K562 (cell line): ENCODE results near the gene EMID1. TPM values are rescaled to one million over a fixed set of nuclear protein-coding genes. Genes with fewer than 3 reads are reported as not detected.

Experiments
- ATAC-seq: fragments of 200-7000 bp; cut with Tn5 transposase; 3 replicates; pipeline ENCODE4 v1.9.1; 2020; ENCODE audit warnings: moderate library complexity
- BruUV-seq: library from RNA; stranded (reverse); fragments of 400-500 nt; replicated peaks from 2 replicates; lab custom pipeline; 2021; lab: Mats Ljungman, UMichigan
- CTCF ChIA-PET: fragments of 300-600 bp; formaldehyde crosslinking; extraction: SDS; loops from one replicate; lab custom pipeline; 2021; ENCODE audit warnings: low intra/inter-chr PET ratio; lab: Yijun Ruan, JAX
- POLR2A ChIA-PET: fragments of 300-600, 350-650 bp; sonication (Branson Sonifier 250); formaldehyde crosslinking; extraction: SDS; loops from one replicate; lab custom pipeline; 2021; ENCODE audit warnings: antibody characterized with exemption, inconsistent platforms; lab: Yijun Ruan, JAX
- DNase-seq, 4 experiments: peaks; one replicate each; pipeline versions ENCODE4 v3.0.0 to v3.0.0-alpha.2; 2011 to 2018; ENCODE audit warnings: low spot score in 3 of 4, mixed read lengths in 3 of 4; ENCODE audit errors: extremely low read depth in 1 of 4
- FAIRE-seq: peaks from 2 replicates; lab custom pipeline; 2011; peaks lifted over from hg19 to GRCh38; lab: Jason Lieb, UNC
- H2AFZ ChIP-seq: 2 replicates; pipeline ENCODE4 v1.6.0; 2011; ENCODE audit warnings: low read depth, low read length, control low read depth, inconsistent platforms
- H3K27ac ChIP-seq: fragments of 200-600 bp; 3 replicates; pipeline ENCODE4 v1.8.0; 2011; ENCODE audit warnings: low read depth, mild to moderate bottlenecking, control low read depth, inconsistent platforms, low read length, moderate library complexity, mixed read lengths; ENCODE audit errors: extremely low read depth
- H3K27me3 ChIP-seq, 2 experiments: fragments of 300-600 bp in 1 of 2; 2 replicates in 1 of 2; 3 replicates in 1 of 2; pipeline versions ENCODE4 v1.6.0 to v1.8.0; 2011; ENCODE audit warnings: inconsistent platforms in 2 of 2, low read length in 2 of 2, mild to moderate bottlenecking in 1 of 2, mixed read lengths in 1 of 2, moderate library complexity in 1 of 2; ENCODE audit not compliant: control insufficient read depth in 2 of 2, insufficient read depth in 2 of 2
- H3K36me3 ChIP-seq: fragments of 300-600 bp; 3 replicates; pipeline ENCODE4 v1.8.0; 2011; ENCODE audit warnings: mild to moderate bottlenecking, low read length, inconsistent platforms; ENCODE audit not compliant: control insufficient read depth, insufficient read depth
- H3K4me1 ChIP-seq, 2 experiments: fragments of 200-600 bp in 1 of 2; replicated peaks in 1 of 2; 2 replicates in 1 of 2; 3 replicates in 1 of 2; pipeline versions ENCODE4 v1.5.1 to v1.8.0; 2011; ENCODE audit warnings: inconsistent platforms in 2 of 2, low read length in 2 of 2, mild to moderate bottlenecking in 1 of 2, mixed read lengths in 1 of 2, moderate library complexity in 1 of 2; ENCODE audit not compliant: control insufficient read depth in 2 of 2, insufficient read depth in 2 of 2
- H3K4me2 ChIP-seq: 2 replicates; pipeline ENCODE4 v1.6.1; 2011; ENCODE audit warnings: low read length, control low read depth, inconsistent platforms, mixed read lengths; ENCODE audit not compliant: insufficient read depth
- H3K4me3 ChIP-seq: fragments of 200-600 bp; sonication (generic), shearing (Covaris generic); 2 replicates; pipeline ENCODE4 v1.5.1; 2016; ENCODE audit warnings: control low read depth, inconsistent platforms
- H3K79me2 ChIP-seq: fragments of 200-600 bp; 3 replicates; pipeline ENCODE4 v1.8.0; 2011; ENCODE audit warnings: low read length, inconsistent platforms; ENCODE audit not compliant: control insufficient read depth, insufficient read depth
- H3K9ac ChIP-seq, 2 experiments: 2 replicates each; pipeline versions ENCODE4 v1.6.0 to v1.6.1; 2011; ENCODE audit warnings: low read depth in 2 of 2, low read length in 2 of 2, control low read depth in 1 of 2, inconsistent platforms in 1 of 2, mild to moderate bottlenecking in 1 of 2, mixed read lengths in 1 of 2; ENCODE audit not compliant: insufficient read depth in 1 of 2
- H3K9me1 ChIP-seq: one replicate; pipeline ENCODE4 v1.6.0; 2011; ENCODE audit warnings: inconsistent platforms, mild to moderate bottlenecking, low read length, moderate library complexity; ENCODE audit not compliant: control insufficient read depth, insufficient read depth
- H3K9me3 ChIP-seq: replicated peaks from 2 replicates; pipeline ENCODE4 v1.5.1; 2011; ENCODE audit warnings: low read depth, low read length, inconsistent platforms; ENCODE audit not compliant: control insufficient read depth, insufficient read depth
- H4K20me1 ChIP-seq: replicated peaks from 2 replicates; pipeline ENCODE4 v1.6.1; 2011; ENCODE audit warnings: low read length, inconsistent platforms, mixed read lengths; ENCODE audit not compliant: control insufficient read depth, insufficient read depth
- TCF3 ChIP-seq: sonication (generic); formaldehyde crosslinking; IDR thresholded peaks from 2 replicates; pipeline ENCODE4 v1.4.0; 2020; ENCODE audit warnings: mild to moderate bottlenecking, missing genetic modification reagents
- ZNF121 ChIP-seq: sonication (generic); formaldehyde crosslinking; conservative IDR thresholded peaks from 2 replicates; pipeline ENCODE4 v1.8.0; 2022; ENCODE audit warnings: missing genetic modification reagents
- WGBS: fragments of 100-300 bp; shearing (Covaris generic); methylation state at CpG from one replicate; pipeline ENCODE4 v1.1.6; 2016; ENCODE audit warnings: low coverage, mixed read lengths; ENCODE audit not compliant: insufficient coverage; ENCODE audit errors: missing lambda C conversion rate; 5-methylcytosine and 5-hydroxymethylcytosine counted together
- in situ Hi-C: fragments of 300-500 bp; cut with MboI; formaldehyde crosslinking; loops from 4 replicates; pipeline ENCODE4 v1.15.0; 2018; ENCODE audit warnings: inconsistent platforms, mixed read lengths
- intact Hi-C: fragments of 100-400 bp; cut with micrococcal nuclease; formaldehyde crosslinking; loops from 2 replicates; pipeline ENCODE4 v1.14.2; 2022
- polyA plus RNA-seq, 8 experiments: library from polyadenylated mRNA; depleted of rRNA in 4 of 8; stranded (reverse) in 5 of 8; unstranded in 3 of 8; fragments of >200 nt; fragmentation: Nextera tagmentation in 2 of 8; fragmentation: Illumina TruSeq in 1 of 8; extraction: Ambion mirVana in 2 of 8; extraction: Trizol in 1 of 8; gene quantifications; 2 replicates each; pipeline versions ENCODE4 v1.2.1 to v1.2.3, GENCODE V29; 2011 to 2014; ENCODE audit warnings: inconsistent platforms in 1 of 8, missing spikeins in 1 of 8
- total RNA-seq, 7 experiments: library from RNA; depleted of rRNA in 6 of 7; stranded (reverse); fragments of >200 nt in 6 of 7; fragmentation: Illumina TruSeq in 2 of 7; extraction: Trizol in 2 of 7; gene quantifications; 2 replicates each; pipeline versions ENCODE4 v1.2.1 to v1.2.3, GENCODE V29; 2011 to 2021; ENCODE audit warnings: low replicate concordance in 1 of 7
- TF ChIP-seq, protein P1 (sequence below): sonication (generic); formaldehyde crosslinking; IDR thresholded peaks from 2 replicates; pipeline ENCODE4 v1.8.1; 2023; ENCODE audit warnings: mild to moderate bottlenecking, missing genetic modification reagents

EMID1 gene
- total and polyA plus RNA-seq, 9 of the 15 experiments (the other 6 are each of a cell fraction or from before 2014, with no cell fraction given): 0.15 to 7.2 (median 2.7) TPM

DNA sequence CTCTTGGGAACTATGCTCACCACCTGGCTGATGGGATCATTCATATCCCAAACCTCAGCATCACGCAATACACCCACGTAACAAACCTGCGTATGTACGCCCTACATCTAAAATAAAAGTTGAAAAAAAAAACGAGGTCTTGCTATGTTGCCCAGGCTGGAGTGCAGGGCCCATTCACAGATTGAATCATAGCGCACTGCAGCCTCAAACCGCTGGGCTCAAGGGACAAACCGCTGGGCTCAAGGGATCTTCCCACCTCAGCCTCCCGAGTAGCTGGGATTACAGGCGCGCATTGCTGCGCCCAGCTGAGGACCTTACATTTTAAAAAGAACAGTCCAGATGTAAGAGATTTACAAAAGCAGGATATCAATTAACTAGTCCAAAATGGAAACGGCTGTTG, 41.9 kb upstream of the EMID1 start:
- WGBS: 74% methylated on average over 13 of the region's 13 CpGs
- Histone ChIP-seq H3K9me1 (no peaks in the 10 kb centered on the region), H2AFZ (no peak overlapping the region), H3K27me3 (no peaks in the 10 kb centered on the region), H3K79me2 (no peaks in the 10 kb centered on the region), H3K36me3 (no peaks in the 10 kb centered on the region), H4K20me1 (no peaks in the 10 kb centered on the region), H3K9me3 (no peaks in the 10 kb centered on the region), H3K4me1 (no peaks in the 10 kb centered on the region), H3K27ac (no peak overlapping the region), H3K4me2 (no peak overlapping the region), H3K9ac (no peak overlapping the region), H3K4me3 (no peak overlapping the region)
- DNase-seq (no peak), FAIRE-seq (no peak), ATAC-seq (no peak)
- intact Hi-C loops: no loop called here
- POLR2A ChIA-PET: no interaction called here
- in situ Hi-C loops: no loop called here
- no TSS peak for BruUV-seq
- TF ChIP-seq, protein P1, sequence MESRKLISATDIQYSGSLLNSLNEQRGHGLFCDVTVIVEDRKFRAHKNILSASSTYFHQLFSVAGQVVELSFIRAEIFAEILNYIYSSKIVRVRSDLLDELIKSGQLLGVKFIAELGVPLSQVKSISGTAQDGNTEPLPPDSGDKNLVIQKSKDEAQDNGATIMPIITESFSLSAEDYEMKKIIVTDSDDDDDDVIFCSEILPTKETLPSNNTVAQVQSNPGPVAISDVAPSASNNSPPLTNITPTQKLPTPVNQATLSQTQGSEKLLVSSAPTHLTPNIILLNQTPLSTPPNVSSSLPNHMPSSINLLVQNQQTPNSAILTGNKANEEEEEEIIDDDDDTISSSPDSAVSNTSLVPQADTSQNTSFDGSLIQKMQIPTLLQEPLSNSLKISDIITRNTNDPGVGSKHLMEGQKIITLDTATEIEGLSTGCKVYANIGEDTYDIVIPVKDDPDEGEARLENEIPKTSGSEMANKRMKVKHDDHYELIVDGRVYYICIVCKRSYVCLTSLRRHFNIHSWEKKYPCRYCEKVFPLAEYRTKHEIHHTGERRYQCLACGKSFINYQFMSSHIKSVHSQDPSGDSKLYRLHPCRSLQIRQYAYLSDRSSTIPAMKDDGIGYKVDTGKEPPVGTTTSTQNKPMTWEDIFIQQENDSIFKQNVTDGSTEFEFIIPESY: peak; percentile 71
- TF ChIP-seq TCF3 (CRISPR knock-in tag): no peak
- TF ChIP-seq ZNF121: peak; percentile 31
- CTCF ChIA-PET: no interaction called here
